SK-MEL-5 (cell line): Measurements from ENCODE around the gene RBMS1. TPM values are rescaled to one million over a fixed set of nuclear protein-coding genes. Genes with fewer than 3 reads are reported as not detected.

Experiments used
- DNase-seq: peaks from one replicate; pipeline ENCODE4 v3.0.0-alpha.2; 2016; ENCODE audit warnings: low read depth, low spot score
- in situ Hi-C: cut with HindIII; loops from 2 replicates; pipeline ENCODE4 v1.10.0; 2016; ENCODE audit warnings: low sequenced_read_pairs, high pct_unique_total_duplicates, low pct_unique_long_range_greater_than_20kb
- total RNA-seq: library from RNA; depleted of rRNA; stranded (reverse); fragments of >200 nt; shearing (Covaris generic); gene quantifications from 2 replicates; pipeline ENCODE4 v1.2.3, GENCODE V29; 2014

The RBMS1 gene
- total RNA-seq, 1 experiment from 2014 or later, result 56.8 TPM

GRCh38 chr2:160253440-160254188, 240.0 kb downstream of the RBMS1 start:
- in situ Hi-C loops, result no loop called here
- DNase-seq, result no peak

GRCh38 chr2:160252900-160253299, 240.7 kb downstream of the RBMS1 start:
- in situ Hi-C loops, result no loop called here
- DNase-seq, result no peak

- DNase-seq, result peak; percentile 60
- in situ Hi-C loops, result no loop called here
Observed at GRCh38 chr2:160252278-160252887, 241.2 kb downstream of the RBMS1 start.

DNA sequence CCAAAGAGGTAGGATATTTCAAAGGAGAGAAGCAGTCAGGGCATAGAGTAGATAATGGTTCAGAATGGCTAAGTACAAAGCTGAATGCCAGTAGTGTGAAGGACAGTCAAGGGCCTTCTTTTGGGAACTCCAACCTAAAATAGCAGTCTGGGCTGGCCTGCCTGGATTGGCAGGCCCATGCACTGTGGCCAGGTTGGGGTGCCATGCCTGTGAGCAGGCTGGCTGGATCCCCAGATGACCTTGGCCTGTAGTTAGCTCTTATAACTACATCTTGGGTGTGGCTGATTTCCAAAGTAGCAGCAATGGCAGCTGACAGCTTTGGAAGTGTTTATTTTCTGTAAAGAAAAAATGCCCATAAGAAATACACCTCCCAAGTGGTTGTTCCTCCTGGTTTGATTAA, 242.0 kb downstream of the RBMS1 start:
- in situ Hi-C loops, result no loop called here
- DNase-seq, result no peak

GRCh38 chr2:160249876-160250275, 243.7 kb downstream of the RBMS1 start:
- in situ Hi-C loops, result no loop called here
- DNase-seq, result no peak

GRCh38 chr2:160247296-160248035, 246.1 kb downstream of the RBMS1 start:
- in situ Hi-C loops, result no loop called here
- DNase-seq, result no peak

DNA sequence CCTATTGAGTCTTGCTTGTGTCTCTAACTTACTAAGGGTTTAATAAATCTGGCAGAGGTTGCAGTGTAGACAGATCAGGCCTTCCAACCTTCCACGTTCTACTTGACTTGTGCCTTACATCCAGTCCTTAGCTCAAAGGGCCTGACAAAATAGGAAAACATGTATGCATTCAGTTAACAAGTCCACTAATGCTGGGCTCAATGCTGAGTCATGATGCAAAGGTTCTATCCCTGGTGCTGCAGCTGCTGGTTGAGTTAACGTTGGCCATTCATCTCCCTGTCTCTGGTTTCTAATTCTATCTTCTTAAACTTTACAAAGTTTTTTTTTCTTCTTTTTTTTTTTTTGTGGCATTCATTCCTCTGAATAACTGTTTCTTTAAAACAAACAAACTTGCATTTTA, 247.3 kb downstream of the RBMS1 start:
- no peak for DNase-seq
- in situ Hi-C loops, result no loop called here

GRCh38 chr2:160245614-160246155, 247.9 kb downstream of the RBMS1 start:
- in situ Hi-C loops, result no loop called here
- DNase-seq, result no peak

DNA sequence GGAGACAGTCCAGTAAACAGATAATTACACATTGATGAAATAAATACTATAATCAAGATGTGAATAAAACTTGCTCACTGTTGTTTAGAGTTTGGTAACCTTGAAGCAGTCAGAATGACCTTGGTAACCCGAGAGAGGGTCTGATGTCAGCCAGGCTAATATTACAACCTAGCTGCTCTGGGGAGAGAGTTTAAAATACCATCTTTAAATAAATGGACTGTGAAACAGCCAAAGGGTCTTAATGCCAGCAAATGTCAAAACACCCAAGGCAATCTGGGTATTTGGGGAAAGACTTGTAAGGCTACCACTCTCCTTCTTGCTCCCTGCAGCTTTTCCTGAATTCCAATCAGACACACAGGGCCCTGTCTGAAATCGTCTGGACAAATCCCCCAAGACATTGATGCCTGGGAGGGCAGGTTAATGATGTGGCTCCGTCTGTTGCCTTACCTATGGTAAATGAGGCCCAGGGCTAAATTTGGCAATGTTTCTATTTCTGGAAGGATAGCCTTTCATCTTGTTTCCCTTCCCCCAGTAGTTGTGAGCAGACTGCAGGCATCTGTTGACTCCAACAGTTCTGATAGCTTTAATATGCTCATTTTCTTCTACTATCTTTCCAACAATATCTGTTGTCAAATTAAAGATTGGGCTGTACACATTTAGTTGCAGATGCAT, 250.6 kb downstream of the RBMS1 start:
- no peak for DNase-seq
- in situ Hi-C loops, result no loop called here

DNA sequence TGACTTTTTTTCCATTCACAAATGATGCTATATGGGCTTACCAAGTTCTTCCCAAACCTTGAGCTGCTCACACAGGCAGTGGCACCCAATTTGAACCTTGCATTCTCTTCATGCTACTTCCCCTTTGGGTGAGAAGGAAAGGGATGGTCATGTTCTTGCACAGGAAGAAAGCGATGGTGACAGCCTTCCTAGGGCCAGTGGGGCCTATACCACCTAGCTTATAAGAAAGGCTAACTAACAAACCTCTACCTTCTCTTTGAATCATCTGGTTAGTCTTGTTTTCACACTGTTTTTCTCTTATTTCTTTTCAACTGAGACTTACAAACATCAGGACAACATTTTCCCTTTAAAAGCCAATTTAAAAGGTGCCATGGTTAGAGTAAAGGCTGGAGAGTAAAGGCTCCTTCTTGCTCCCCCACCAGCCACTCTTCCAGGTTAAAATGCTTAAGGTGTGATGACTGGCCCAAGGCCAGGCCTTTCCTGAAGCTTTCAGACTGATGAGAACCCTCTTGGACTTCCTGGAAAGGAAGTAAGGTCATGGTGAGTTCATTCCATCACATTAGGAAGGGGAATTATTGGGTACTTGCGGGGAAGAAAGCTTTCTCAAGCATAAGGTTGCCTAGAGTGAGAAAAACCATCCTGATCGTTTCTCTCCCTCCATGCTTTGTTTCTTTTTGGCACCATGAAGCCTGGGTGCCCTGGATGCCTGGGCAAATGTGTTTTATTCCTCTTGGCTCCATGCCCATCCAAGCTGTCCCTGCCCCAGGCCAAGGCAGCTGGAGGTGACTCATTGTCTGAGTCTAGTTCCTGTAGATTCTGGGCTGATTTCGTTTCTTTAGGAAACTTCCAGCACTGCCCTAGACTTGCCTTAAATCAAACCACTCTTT, 252.1 kb downstream of the RBMS1 start:
- in situ Hi-C loops, result no loop called here
- DNase-seq, result peak; percentile 51

DNA sequence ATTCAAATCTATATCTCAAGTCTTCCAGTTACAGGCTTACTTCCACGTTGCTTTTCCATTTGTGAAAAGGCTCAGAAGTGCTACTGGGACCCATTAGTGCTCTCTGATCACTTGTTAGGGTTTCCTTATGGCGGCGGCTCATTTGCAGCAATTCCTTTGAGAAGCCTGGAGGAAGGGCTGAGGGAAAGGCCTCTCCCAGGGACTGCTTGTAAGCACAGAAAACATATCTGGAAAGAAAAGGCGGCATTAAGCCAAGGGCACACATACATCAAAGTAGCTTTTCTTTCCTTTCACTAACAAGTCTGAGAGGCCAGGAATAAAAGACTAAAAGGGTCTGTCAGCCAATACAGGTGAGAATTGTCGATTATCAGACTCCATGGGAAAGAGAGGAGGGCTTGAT, 254.2 kb downstream of the RBMS1 start:
- in situ Hi-C loops, result no loop called here
- DNase-seq, result no peak

- in situ Hi-C loops, result no loop called here
- no peak for DNase-seq
Observed at GRCh38 chr2:160238392-160238791, 255.2 kb downstream of the RBMS1 start.

DNA sequence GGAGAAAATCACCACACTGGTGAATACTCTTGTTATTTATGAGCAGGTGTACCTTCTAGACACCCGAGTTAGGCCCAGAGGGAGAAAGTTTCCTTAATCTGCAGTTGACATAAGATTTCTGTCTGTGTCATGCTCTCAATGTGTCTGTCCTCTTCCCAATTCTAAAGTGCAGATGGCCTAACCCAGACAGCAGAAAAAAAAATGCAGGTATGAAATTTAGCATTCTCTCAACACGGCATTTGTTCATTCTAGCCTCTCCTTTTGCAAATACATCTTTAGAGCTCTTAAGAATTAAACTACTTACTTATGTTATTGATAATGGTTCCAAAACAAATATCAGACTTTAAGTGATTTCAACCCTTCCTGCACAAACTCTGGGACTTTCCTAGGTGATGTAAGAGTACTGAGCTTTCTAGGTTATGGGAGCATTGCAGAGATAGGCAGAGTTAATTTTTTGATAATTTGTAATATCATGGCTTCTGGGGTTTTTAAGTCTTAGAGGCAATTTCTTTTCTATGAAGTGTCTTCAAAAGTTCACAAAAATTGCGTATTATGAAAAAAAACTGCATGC, 260.6 kb downstream of the RBMS1 start:
- in situ Hi-C loops, result no loop called here
- DNase-seq, result no peak

GRCh38 chr2:160229591-160229990, 264.0 kb downstream of the RBMS1 start:
- DNase-seq, result no peak
- in situ Hi-C loops, result no loop called here

- no peak for DNase-seq
- in situ Hi-C loops, result no loop called here
Observed at GRCh38 chr2:160228141-160228917, 265.3 kb downstream of the RBMS1 start.

DNA sequence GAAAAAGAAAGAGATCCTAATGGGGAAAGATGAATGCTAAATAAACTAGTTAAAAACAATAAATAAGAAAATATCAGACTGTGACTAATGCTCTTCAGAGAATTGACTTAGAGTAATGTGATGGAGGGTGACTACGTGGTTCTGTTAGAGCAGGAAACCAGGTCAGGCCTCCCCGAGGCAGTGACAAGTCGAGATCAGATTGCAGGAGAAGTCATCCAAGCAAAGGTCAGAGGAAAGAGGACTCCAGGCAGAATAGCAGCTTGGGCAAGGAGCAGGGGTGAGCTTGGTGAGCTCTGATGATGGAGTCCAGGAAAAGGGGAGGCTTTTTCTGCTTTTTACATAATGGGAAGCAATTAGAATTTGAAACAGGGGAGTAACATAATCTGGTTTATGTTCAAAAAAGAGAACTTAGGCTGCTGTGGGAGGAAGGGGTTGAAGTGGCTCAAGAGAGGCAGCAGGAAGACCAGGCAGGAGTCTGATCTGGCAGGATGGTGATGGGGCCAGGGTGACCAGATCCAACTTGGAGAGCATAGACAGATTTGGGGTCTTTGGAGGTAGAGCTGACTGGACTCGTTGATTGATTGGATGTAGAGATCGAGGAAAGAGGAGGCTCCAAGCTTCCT, 266.2 kb downstream of the RBMS1 start:
- in situ Hi-C loops, result no loop called here
- DNase-seq, result peak; percentile 24
